Measurements from ENCODE around the gene GRK3.

- TF ChIP-seq POLR2AphosphoS5 (IDR thresholded peaks at IDR 0.05) (peak in 1 of 3 donors; percentile 51), POLR2A (IDR thresholded peaks at IDR 0.05) (no peak), CTCF (IDR thresholded peaks at IDR 0.05) (no peak), EP300 (IDR thresholded peaks at IDR 0.05) (no peak)
These were observed 101.8 kb downstream of the GRK3 start for GRCh38 chr22:25666308-25666707.

Measured in suprapubic skin (tissue), 4 donors.